ENCODE measurements around the gene AFF2.

AFF2 gene

GRCh38 chrX:148552775-148553174, 52.4 kb downstream of the AFF2 start:
- TF ChIP-seq TOX (CRISPR knock-in tag; IDR thresholded peaks at IDR 0.05; ENCODE audit: borderline replicate concordance) (no peak), ZNF70 (CRISPR knock-in tag; IDR thresholded peaks at IDR 0.05) (no peak), CREB5 (CRISPR knock-in tag; IDR thresholded peaks at IDR 0.05; ENCODE audit: low read depth) (no peak), ISL1 (CRISPR knock-in tag; IDR thresholded peaks at IDR 0.05) (no peak), TCF4 (CRISPR knock-in tag; IDR thresholded peaks at IDR 0.05; ENCODE audit: borderline replicate concordance) (no peak), ESRRG (CRISPR knock-in tag; IDR thresholded peaks at IDR 0.05) (no peak), CSDC2 (CRISPR knock-in tag; IDR thresholded peaks at IDR 0.05) (no peak), ARNTL (CRISPR knock-in tag; IDR thresholded peaks at IDR 0.05; ENCODE audit: borderline replicate concordance, low read depth) (no peak), SNAI2 (CRISPR knock-in tag; IDR thresholded peaks at IDR 0.05) (no peak), ZFP30 (CRISPR knock-in tag; IDR thresholded peaks at IDR 0.05) (no peak), PATZ1 (CRISPR knock-in tag; IDR thresholded peaks at IDR 0.05; ENCODE audit: borderline replicate concordance) (no peak), ZC3H10 (CRISPR knock-in tag; IDR thresholded peaks at IDR 0.05) (no peak), GLIS3 (CRISPR knock-in tag; IDR thresholded peaks at IDR 0.05) (no peak), ZNF565 (CRISPR knock-in tag; conservative IDR thresholded peaks at IDR 0.05; ENCODE audit: low read depth) (no peak), POU6F1 (CRISPR knock-in tag; IDR thresholded peaks at IDR 0.05; ENCODE audit: borderline replicate concordance, low read depth) (no peak), ZFP3 (CRISPR knock-in tag; IDR thresholded peaks at IDR 0.05) (no peak), PPARA (CRISPR knock-in tag; IDR thresholded peaks at IDR 0.05; ENCODE audit: borderline replicate concordance) (no peak), OSR1 (CRISPR knock-in tag; IDR thresholded peaks at IDR 0.05) (no peak)
- no peak for ATAC-seq

GRCh38 chrX:148555101-148555500, 54.7 kb downstream of the AFF2 start:
- ATAC-seq = no peak
- TF ChIP-seq ESRRG (CRISPR knock-in tag; IDR thresholded peaks at IDR 0.05) (no peak), TOX (CRISPR knock-in tag; IDR thresholded peaks at IDR 0.05; ENCODE audit: borderline replicate concordance) (no peak), PPARA (CRISPR knock-in tag; IDR thresholded peaks at IDR 0.05; ENCODE audit: borderline replicate concordance) (no peak), ZNF8 (CRISPR knock-in tag; IDR thresholded peaks at IDR 0.05) (no peak), GLIS3 (CRISPR knock-in tag; IDR thresholded peaks at IDR 0.05) (no peak), PATZ1 (CRISPR knock-in tag; IDR thresholded peaks at IDR 0.05; ENCODE audit: borderline replicate concordance) (no peak), ZFP3 (CRISPR knock-in tag; IDR thresholded peaks at IDR 0.05) (no peak), CREB5 (CRISPR knock-in tag; IDR thresholded peaks at IDR 0.05; ENCODE audit: low read depth) (no peak), CSDC2 (CRISPR knock-in tag; IDR thresholded peaks at IDR 0.05) (no peak), ZNF70 (CRISPR knock-in tag; IDR thresholded peaks at IDR 0.05) (no peak), TCF4 (CRISPR knock-in tag; IDR thresholded peaks at IDR 0.05; ENCODE audit: borderline replicate concordance) (no peak), POU6F1 (CRISPR knock-in tag; IDR thresholded peaks at IDR 0.05; ENCODE audit: borderline replicate concordance, low read depth) (no peak), ISL1 (CRISPR knock-in tag; IDR thresholded peaks at IDR 0.05) (no peak)
